Measurements from ENCODE around the gene NLRC5. TPM values are rescaled to one million over a fixed set of nuclear protein-coding genes. Genes with fewer than 3 reads are reported as not detected.

The NLRC5 gene
- total RNA-seq, 1 experiment from 2014 or later, result 0.98 TPM

DNA sequence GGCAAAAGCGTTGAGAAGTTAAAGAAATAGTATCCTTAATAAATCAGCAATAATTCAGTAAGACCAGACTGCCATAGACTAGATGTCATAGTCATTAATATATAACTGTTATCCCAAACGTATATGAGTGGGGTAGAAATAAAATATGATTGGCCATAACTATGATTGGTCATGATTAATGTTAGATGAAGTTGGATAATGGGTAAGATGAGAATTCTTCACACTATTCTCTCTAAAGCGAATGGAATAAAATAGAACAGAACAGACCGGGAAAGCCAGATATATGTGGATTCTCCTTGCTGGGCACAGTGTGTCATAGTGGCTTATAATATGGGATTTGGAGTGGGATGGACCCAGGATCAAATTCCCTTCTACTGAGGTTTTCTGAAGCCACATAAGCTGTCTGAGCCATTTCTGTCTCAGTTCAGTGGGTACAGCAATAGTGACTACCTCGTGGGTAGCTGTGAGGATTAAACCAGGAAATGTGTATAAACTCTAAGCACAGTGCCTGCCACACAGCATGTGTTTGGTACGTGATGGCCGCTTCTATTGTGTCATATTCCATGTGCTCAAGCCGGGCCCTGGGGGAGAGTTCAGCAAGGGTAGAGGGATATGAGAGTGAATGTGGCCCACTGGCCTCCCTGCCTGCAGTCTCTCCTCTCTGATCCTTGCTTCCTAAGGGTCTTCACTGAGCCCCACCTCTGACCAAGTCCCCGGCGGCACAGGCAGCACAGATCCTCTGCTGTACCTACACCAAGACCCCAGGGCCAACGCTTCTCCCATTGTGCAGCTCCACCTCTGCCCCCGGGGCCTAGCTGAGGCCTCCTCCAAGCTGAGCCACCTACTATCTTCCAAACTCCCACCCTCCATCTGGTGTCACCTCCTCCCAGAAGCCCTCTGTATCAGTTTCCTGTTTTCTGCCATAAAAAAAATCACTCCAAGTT is 23.9 kb upstream of the NLRC5 start:
- no peak overlapping the region for H3K27ac ChIP-seq (ENCODE audit: low read length)
- H3K9me3 ChIP-seq (ENCODE audit: low read length), result no peaks in the 10 kb centered on the region
- H3K9me2 ChIP-seq (replicated peaks; ENCODE audit: low read length), result no peaks in the 10 kb centered on the region
- DNase-seq (no peak), ATAC-seq (no peak)
- H3K4me2 ChIP-seq (ENCODE audit: low read length), result no peak overlapping the region
- TF ChIP-seq EZH2 (IDR thresholded peaks at IDR 0.05; ENCODE audit: low read length, unreplicated experiment) (no peak), EZH2phosphoT487 (IDR thresholded peaks at IDR 0.05; ENCODE audit: borderline replicate concordance, low read length) (no peak)
- TF ChIP-seq, protein P1, sequence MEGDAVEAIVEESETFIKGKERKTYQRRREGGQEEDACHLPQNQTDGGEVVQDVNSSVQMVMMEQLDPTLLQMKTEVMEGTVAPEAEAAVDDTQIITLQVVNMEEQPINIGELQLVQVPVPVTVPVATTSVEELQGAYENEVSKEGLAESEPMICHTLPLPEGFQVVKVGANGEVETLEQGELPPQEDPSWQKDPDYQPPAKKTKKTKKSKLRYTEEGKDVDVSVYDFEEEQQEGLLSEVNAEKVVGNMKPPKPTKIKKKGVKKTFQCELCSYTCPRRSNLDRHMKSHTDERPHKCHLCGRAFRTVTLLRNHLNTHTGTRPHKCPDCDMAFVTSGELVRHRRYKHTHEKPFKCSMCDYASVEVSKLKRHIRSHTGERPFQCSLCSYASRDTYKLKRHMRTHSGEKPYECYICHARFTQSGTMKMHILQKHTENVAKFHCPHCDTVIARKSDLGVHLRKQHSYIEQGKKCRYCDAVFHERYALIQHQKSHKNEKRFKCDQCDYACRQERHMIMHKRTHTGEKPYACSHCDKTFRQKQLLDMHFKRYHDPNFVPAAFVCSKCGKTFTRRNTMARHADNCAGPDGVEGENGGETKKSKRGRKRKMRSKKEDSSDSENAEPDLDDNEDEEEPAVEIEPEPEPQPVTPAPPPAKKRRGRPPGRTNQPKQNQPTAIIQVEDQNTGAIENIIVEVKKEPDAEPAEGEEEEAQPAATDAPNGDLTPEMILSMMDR (conservative IDR thresholded peaks at IDR 0.05; ENCODE audit: low read depth, low read length), result no peak
- POLR2A ChIA-PET (ENCODE audit: unreplicated experiment), result no interaction called here
- no peak overlapping the region for H3K9ac ChIP-seq (ENCODE audit: low read length)
- no peak overlapping the region for H2AFZ ChIP-seq (ENCODE audit: low read length)
- no peaks in the 10 kb centered on the region for H4K20me1 ChIP-seq (ENCODE audit: low read length)
- no peak overlapping the region for H3K4me3 ChIP-seq (ENCODE audit: low read length)
- H3K79me2 ChIP-seq (ENCODE audit: low read length), result no peaks in the 10 kb centered on the region
- BruUV-seq (replicated peaks), result no TSS peak
- intact Hi-C loops (cut with micrococcal nuclease), result no loop called here
- no peaks in the 10 kb centered on the region for H3K27me3 ChIP-seq (ENCODE audit: low read length)
- CTCF ChIA-PET, result interaction anchor here (0.7 kb wide), 1 partner anchor 334 kb away, joined by 3 read pairs; no protein-coding TSS in a partner anchor
- H3K4me1 ChIP-seq (ENCODE audit: insufficient read depth, low read length), result peaks cover 7% of the 10 kb centered on the region; the same call in 1 of the 2 replicates
- H3F3A ChIP-seq (ENCODE audit: low read length, unreplicated experiment), result no peaks in the 10 kb centered on the region
- H3K36me3 ChIP-seq (ENCODE audit: low read depth, low read length), result peaks cover 2% of the 10 kb centered on the region; the same call in 1 of the 2 replicates

DNA sequence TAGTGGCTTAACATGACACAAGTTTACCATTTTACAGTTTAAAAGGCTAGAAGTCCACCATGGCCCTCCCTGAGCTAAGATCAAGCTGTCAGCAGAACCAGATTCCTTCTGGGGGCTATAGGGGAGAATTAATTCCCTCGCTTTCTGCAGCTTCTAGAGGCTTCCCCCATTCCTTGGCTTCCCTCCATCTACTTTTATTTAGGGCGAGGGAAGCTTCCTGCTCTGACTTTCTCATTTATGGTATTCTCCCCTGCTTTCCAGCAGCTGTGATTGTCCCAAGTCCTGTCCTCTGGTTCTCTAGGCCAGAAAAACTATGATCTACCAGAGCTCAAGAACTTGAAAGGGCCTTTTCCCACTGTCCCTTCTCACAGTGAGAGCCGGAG is 23.3 kb upstream of the NLRC5 start:
- H3K9ac ChIP-seq (ENCODE audit: low read length), result no peak overlapping the region
- POLR2A ChIA-PET (ENCODE audit: unreplicated experiment), result no interaction called here
- CTCF ChIA-PET, result interaction anchor here (0.7 kb wide), 1 partner anchor 334 kb away, joined by 3 read pairs; no protein-coding TSS in a partner anchor
- no peaks in the 10 kb centered on the region for H3K9me2 ChIP-seq (replicated peaks; ENCODE audit: low read length)
- H3K79me2 ChIP-seq (ENCODE audit: low read length), result no peaks in the 10 kb centered on the region
- no peak overlapping the region for H3K4me3 ChIP-seq (ENCODE audit: low read length)
- BruUV-seq (replicated peaks), result no TSS peak
- H3K27me3 ChIP-seq (ENCODE audit: low read length), result no peaks in the 10 kb centered on the region
- no peaks in the 10 kb centered on the region for H3F3A ChIP-seq (ENCODE audit: low read length, unreplicated experiment)
- peaks cover 7% of the 10 kb centered on the region; the same call in 1 of the 2 replicates for H3K4me1 ChIP-seq (ENCODE audit: insufficient read depth, low read length)
- intact Hi-C loops (cut with micrococcal nuclease), result no loop called here
- no peak for DNase-seq
- H3K36me3 ChIP-seq (ENCODE audit: low read depth, low read length), result peaks cover 2% of the 10 kb centered on the region; the same call in 1 of the 2 replicates
- ATAC-seq, result no peak
- TF ChIP-seq, protein P1 (conservative IDR thresholded peaks at IDR 0.05; ENCODE audit: low read depth, low read length), result no peak
- TF ChIP-seq EZH2phosphoT487 (IDR thresholded peaks at IDR 0.05; ENCODE audit: borderline replicate concordance, low read length), result no peak
- TF ChIP-seq EZH2 (IDR thresholded peaks at IDR 0.05; ENCODE audit: low read length, unreplicated experiment), result no peak
- no peaks in the 10 kb centered on the region for H4K20me1 ChIP-seq (ENCODE audit: low read length)
- no peak overlapping the region for H2AFZ ChIP-seq (ENCODE audit: low read length)
- no peak overlapping the region for H3K4me2 ChIP-seq (ENCODE audit: low read length)
- H3K9me3 ChIP-seq (ENCODE audit: low read length), result no peaks in the 10 kb centered on the region
- H3K27ac ChIP-seq (ENCODE audit: low read length), result no peak overlapping the region

DNA sequence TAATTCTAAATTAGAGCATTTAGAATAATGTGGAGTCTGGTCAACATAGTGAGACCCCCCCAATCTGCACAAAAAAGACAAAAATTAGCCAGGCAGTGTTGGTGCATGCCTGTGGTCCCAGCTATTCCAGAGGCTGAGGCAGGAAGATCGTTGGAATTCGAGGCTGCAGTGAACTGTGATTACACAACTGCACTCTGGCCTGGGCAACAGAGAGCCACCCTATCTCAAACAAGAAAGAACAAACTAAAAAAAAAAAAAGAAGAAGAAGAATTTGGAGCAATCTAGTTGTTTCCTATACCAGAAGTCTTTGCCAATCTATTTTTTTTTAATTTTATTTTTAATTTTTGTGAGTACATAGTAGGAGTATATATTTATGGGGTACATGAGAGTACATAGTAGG is 21.6 kb upstream of the NLRC5 start:
- H3K27ac ChIP-seq (ENCODE audit: low read length), result no peak overlapping the region
- no peaks in the 10 kb centered on the region for H3K9me3 ChIP-seq (ENCODE audit: low read length)
- H3K4me3 ChIP-seq (ENCODE audit: low read length), result no peak overlapping the region
- ChIA-PET CTCF (no interaction called here), POLR2A (ENCODE audit: unreplicated experiment) (no interaction called here)
- H3K4me2 ChIP-seq (ENCODE audit: low read length), result no peak overlapping the region
- H3K36me3 ChIP-seq (ENCODE audit: low read depth, low read length), result peaks cover 2% of the 10 kb centered on the region; the same call in 1 of the 2 replicates
- H4K20me1 ChIP-seq (ENCODE audit: low read length), result no peaks in the 10 kb centered on the region
- no peaks in the 10 kb centered on the region for H3K9me2 ChIP-seq (replicated peaks; ENCODE audit: low read length)
- BruUV-seq (replicated peaks), result no TSS peak
- no peaks in the 10 kb centered on the region for H3F3A ChIP-seq (ENCODE audit: low read length, unreplicated experiment)
- TF ChIP-seq EZH2phosphoT487 (IDR thresholded peaks at IDR 0.05; ENCODE audit: borderline replicate concordance, low read length), result no peak
- TF ChIP-seq EZH2 (IDR thresholded peaks at IDR 0.05; ENCODE audit: low read length, unreplicated experiment), result no peak
- TF ChIP-seq, protein P1 (conservative IDR thresholded peaks at IDR 0.05; ENCODE audit: low read depth, low read length), result no peak
- DNase-seq (no peak), ATAC-seq (no peak)
- intact Hi-C loops (cut with micrococcal nuclease), result no loop called here
- no peak overlapping the region for H2AFZ ChIP-seq (ENCODE audit: low read length)
- no peaks in the 10 kb centered on the region for H3K27me3 ChIP-seq (ENCODE audit: low read length)
- no peaks in the 10 kb centered on the region for H3K79me2 ChIP-seq (ENCODE audit: low read length)
- no peak overlapping the region for H3K9ac ChIP-seq (ENCODE audit: low read length)
- H3K4me1 ChIP-seq (ENCODE audit: insufficient read depth, low read length), result peaks cover 7% of the 10 kb centered on the region; the same call in 1 of the 2 replicates
